Measurements from ENCODE around the gene PABPN1L.

PABPN1L gene

DNA sequence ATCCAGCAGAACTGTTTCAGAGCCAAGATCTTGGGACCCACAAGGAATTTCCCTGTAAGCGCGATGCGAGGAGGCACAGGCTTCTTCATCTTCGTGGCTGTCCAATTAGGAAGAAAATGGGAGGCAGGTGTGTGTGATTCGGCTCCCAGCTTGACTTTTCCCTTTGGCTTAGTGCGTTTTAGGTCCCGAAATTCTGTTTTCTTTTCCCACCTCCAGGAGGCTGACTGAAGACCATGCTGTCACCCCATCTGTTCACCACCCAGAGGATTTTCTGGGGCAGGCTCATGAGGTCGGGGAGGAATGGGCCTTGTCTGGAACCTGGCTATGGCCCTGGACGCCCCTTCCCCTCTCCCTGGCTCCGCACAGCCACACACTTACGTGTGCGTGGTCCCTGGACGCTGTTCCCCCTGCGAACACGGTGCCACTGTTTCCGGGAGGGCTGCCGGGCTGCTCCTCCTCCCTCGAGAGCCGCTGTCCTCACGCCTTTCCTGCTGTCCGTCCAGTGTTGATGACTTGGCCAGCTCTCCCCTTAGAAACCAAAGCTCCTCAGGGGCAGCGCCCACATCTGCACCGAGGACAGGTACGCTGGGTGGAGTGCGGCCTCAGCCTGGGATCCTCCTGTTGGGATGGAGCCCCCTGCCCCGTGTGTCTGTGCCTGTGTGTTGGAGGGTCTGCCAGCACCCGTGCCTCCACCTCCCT, 2.7 kb upstream of the PABPN1L start:
- no peak for DNase-seq (ENCODE audit: low read depth)

DNA sequence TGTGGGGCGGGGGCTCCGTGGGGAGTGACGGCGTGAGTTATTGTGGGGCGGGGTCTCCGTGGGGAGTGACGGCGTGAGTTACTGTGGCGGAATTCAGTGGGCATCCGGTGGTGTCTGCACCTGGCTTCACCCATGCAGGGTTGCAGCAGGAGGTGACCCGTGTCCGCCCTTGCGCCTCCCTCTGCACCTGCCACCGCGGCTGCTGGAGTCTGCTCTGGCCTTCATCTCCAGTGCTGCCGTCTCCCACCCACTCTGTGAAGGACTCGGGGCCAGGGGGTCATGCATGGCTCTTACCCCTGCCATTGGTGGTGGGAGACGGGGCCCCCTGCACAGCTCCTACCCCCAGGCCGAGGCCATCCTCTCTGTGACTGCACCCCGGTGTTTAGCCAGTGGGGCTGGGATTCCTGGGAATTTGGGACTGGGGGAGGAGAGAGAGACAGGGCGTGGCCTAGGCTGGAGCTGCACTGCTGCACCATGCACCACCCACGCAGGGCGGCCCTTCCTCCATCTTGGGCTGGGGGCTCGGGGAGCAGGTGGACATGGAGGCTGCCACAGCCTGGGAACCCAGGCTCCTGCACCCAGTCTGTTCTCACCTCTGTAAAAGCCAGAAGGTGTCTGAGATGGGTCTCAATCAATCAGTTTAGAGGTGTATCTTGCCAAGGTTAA, 1.3 kb upstream of the PABPN1L start:
- DNase-seq (ENCODE audit: low read depth) = no peak

GRCh38 chr16:88865742-88866141, 718 bp downstream of the PABPN1L start:
- no peak for DNase-seq (ENCODE audit: low read depth)

GRCh38 chr16:88865310-88865709, 1.1 kb downstream of the PABPN1L start:
- DNase-seq (ENCODE audit: low read depth) = no peak

- DNase-seq (ENCODE audit: low read depth) = no peak
These were observed 1.9 kb downstream of the PABPN1L start for GRCh38 chr16:88864521-88864920.

GRCh38 chr16:88864099-88864498, 2.4 kb downstream of the PABPN1L start:
- no peak for DNase-seq (ENCODE audit: low read depth)

DNA sequence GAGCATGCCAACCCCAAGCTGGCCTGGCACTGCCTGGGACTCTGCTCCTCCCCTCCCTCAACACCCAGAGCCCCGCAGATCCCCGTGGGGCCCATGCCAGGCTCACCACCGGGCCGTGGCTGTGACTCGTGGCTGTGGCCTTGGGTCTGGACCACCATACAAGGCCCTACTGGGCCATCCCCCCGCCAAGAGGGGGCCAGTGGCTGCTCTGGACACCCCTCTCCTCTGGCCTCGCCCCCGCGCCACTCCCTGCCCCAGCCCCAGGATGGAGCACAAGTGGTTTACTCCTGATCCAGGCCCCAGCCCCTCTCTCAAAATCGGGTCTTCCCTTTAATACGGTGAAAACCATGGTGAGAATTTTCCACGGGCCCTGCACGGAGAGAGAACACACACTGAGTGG, 3.0 kb downstream of the PABPN1L start:
- DNase-seq (ENCODE audit: low read depth) = no peak

DNA sequence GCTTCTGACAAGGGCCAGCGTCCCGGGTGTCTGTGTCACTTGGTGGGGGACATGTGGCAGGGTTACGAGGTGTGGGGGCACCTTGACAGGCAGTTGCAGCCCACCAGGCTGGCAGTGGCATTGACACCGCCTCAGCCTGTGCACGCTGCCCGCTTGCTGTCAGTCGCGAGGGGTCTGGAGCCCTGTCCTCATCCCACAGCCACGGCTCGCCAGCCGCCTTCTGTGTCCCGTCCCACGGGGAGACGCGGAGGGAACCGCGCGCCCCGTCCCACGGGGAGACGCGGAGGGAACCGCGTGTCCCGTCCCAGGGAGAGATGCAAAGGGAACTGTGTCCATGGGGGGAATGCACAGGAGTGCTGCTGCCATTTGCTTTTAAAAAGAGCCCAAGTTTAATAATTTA, 3.5 kb downstream of the PABPN1L start:
- no peak for DNase-seq (ENCODE audit: low read depth)

DNA sequence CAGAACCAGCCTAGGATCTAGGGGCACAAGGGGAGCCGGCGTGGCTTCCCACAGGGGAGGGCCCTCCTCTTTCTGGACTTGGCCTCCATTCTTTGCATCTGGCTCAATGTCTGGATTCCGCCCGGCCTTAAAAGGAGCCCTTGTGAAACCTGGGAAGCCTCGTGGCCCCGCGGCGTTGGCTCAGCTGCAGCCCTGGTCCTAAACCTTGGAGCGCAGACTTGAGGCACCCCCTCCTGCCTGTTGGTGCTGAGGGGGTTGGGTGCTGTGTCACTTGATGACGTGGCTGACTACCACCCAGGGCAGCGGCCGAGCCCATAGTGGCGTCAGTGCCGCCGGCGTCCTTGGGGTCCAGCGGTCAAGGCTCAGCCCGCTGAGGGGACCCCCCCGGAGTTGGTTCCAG, 5.1 kb downstream of the PABPN1L start:
- no peak for DNase-seq (ENCODE audit: low read depth)

DNA sequence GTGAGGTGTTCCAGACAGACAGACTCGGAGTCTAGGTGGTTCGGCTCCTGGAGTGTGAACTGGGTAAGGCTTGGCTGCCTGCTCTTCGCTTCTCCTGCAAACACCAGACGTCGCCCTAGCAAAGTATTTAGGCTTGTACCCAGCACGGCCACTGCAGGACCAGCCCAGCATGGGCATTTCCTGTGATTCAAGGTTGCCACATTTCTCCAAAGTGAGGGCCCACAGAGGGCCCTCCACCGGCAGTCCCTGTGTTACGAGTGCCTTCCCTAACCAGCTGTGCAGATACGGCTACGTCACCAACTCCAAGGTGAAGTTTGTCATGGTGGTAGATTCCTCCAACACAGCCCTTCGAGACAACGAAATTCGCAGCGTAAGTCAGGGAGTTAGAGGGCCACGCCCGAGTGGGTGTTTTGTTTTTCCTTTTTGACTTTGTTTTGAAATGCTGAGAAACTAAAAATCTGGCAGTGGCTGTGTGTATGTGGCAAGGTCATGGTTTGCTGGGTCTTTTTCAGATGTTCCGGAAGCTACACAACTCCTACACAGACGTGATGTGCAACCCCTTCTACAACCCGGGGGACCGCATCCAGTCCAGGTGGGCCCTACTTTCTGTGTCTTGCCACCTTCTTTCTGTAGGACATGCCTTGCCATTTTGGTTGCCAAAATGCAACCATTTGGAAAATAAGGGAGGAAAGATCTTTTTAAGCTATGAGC, 6.9 kb downstream of the PABPN1L start:
- DNase-seq (ENCODE audit: low read depth) = no peak

- peak; percentile 51 for DNase-seq (ENCODE audit: low read depth)
These were observed 8.6 kb downstream of the PABPN1L start for GRCh38 chr16:88857728-88858339.

GRCh38 chr16:88856828-88857727, 9.4 kb downstream of the PABPN1L start, which contains the start of the genes GALNS and TRAPPC2L:
GALNS (minus strand) TSS chr16:88856947; CDS start chr16:88856877, 70 bp downstream.
TRAPPC2L (plus strand) TSS chr16:88857127; CDS start chr16:88857151, 24 bp downstream.
- peak; percentile 99 for DNase-seq (ENCODE audit: low read depth)

DNA sequence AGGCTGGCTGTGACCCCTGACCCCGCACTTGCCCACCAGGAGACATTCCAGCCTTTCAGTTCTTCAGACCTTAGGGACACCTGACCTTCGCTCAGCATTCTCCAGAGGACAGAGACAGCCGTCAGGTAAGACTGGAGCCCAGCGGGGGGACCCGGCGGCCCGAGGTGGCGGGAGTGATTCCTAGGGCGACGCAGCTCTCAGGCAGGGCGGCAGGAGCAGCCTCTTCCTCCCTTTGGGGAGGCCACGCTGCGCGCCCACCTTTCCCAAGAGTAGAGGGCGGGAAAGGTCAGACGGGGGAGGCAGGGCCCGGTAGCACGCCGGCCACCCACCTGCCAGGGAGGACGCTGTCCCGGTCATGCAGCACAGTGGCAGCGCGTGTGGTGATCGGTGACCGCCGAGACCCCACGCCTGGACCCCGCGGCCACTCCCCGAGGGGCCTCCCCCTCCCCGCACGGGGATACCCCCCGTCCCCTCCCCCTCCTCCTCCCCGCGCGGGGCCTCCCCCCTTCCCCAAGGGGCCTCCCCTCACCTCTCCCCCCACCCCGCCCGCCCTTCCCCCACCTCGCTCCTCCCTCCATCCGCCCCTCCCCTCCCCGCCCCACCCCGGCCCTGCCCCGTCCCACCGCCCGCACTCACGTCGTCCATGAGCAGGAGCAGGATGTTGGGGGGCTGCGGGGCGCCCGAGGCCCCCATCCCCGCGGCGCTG, 10.2 kb downstream of the PABPN1L start:
- DNase-seq (ENCODE audit: low read depth) = peak; percentile 6

- DNase-seq (ENCODE audit: low read depth) = no peak
These were observed 10.7 kb downstream of the PABPN1L start for GRCh38 chr16:88855736-88856121.

GRCh38 chr16:88855176-88855575, 11.3 kb downstream of the PABPN1L start:
- no peak for DNase-seq (ENCODE audit: low read depth)

DNA sequence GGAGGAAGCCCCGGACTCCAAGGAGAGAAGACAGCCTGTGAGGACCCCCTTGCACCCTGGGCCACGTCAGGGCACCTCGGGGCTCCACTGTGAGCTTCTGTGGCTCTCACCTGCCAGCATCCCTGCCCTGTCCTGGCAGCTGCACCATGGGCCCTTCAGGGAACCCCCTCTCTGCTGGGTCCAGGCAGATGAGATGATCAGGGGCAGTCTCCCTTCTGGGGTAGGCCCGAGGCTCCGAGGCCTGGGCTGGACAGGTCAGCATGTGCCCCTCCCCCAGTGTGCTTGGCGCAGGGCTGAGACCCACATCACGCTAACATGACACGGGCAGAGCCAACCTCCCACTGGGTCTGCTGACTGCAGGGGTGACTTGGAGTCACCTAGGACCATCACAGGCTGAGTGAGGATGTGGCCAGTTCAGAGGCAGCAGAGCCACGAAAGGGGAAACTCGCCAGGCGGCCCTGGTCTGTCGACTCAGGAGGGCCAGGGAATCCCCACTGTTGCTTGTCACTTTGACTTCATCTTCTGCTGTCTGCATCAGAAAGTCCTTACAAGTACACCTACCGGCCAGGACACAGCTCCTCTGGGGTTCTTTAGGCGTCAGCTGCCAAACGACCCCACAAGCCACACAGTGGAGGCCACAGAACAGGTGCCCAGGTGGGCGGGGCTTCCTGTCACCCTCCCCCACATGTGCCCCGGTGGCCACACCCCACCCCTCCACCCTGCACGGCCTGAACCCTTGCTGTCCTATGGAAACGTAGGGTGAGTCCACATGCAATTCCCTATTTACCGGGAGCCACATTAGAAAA, 12.0 kb downstream of the PABPN1L start:
- no peak for DNase-seq (ENCODE audit: low read depth)

- DNase-seq (ENCODE audit: low read depth) = no peak
These were observed 13.0 kb downstream of the PABPN1L start for GRCh38 chr16:88853325-88853941.

- DNase-seq (ENCODE audit: low read depth) = no peak
These were observed 14.8 kb downstream of the PABPN1L start for GRCh38 chr16:88851616-88852015.

GRCh38 chr16:88850531-88851199, 15.8 kb downstream of the PABPN1L start:
- no peak for DNase-seq (ENCODE audit: low read depth)
